Activated gamma-delta T cell (primary cell): ENCODE results near the gene CHST11.
"Not testable (repeated sequence)": the region's sequence is repeated elsewhere in the genome, so short reads cannot be mapped to it uniquely, and the experiment has no call there.

ENCODE experiments used
- DNase-seq: peaks from one replicate; lab custom pipeline; 2025; lab: John Stamatoyannopoulos, UW

The CHST11 gene

DNA sequence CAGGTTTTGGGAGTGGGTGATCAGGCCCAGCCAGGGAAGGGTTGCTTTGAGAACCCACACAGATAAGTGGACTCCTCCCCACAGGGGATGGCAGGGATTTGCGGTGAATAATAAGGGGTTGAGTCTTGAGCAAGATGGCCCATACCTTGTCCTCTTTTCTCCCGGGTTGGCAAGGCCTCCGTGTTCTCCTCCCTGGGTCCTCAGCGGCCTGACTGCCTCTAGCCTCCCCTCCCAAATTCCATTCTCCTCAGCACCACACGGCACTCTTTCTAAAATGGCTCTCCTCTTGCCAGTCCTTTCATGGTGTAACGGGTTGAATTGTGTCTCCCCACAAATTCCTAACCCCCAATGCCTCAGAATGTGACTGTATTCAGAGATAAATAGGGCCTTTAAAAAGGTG, 70.0 kb downstream of the CHST11 start:
- no peak for DNase-seq

DNA sequence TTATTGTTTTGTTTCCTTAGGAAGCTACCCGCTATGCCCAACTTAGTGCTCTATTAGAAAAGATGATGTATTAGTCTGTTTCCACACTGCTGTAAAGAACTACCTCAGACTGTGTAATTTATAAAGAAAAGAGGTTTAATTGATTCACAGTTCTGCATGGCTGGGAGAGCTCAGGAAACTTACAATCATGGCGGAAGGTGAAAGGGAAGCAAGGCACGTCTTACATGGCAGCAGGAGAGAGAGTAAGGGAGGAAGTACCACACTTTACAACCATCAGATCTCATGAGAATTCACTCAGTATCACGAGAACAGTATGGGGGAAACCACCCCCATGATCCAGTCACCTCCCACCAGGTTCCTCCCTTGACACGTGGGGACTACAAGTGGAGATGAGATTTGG, 70.9 kb downstream of the CHST11 start:
- DNase-seq, result not testable (repeated sequence)

GRCh38 chr12:104529130-104529874, 72.6 kb downstream of the CHST11 start:
- no peak for DNase-seq

- DNase-seq, result no peak
Measured at GRCh38 chr12:104532636-104533035, 75.9 kb downstream of the CHST11 start.

DNA sequence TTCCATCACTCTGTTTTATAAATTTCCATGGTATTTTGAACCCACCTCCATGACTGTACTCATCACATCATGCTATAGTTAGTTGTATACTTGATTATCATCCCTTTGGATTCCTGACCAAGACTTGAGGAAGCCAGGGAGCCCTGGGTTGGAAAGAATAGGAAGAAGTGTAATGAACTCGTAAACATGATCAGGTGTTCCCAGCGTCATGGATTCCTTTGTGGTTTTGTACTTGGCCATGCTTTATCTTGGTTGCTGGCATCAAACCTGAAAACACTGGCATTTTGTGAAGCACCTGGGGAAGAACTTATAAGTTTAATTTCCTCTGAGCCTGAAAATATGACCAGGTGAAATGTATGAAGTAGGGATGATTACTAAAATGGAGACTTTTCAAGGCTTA, 76.4 kb downstream of the CHST11 start:
- DNase-seq, result no peak

- DNase-seq, result no peak
Measured at GRCh38 chr12:104534162-104534856, 77.6 kb downstream of the CHST11 start.

- DNase-seq, result no peak
Measured at GRCh38 chr12:104534857-104535248, 78.1 kb downstream of the CHST11 start.

GRCh38 chr12:104535369-104535768, 78.6 kb downstream of the CHST11 start:
- no peak for DNase-seq

- DNase-seq, result no peak
Measured at GRCh38 chr12:104536841-104537240, 80.1 kb downstream of the CHST11 start.

- no peak for DNase-seq
Measured at GRCh38 chr12:104538056-104538455, 81.3 kb downstream of the CHST11 start.

- DNase-seq, result no peak
Measured at GRCh38 chr12:104538891-104539462, 82.2 kb downstream of the CHST11 start.

GRCh38 chr12:104544836-104545235, 88.1 kb downstream of the CHST11 start:
- no peak for DNase-seq

- no peak for DNase-seq
Measured at GRCh38 chr12:104546575-104546974, 89.8 kb downstream of the CHST11 start.

- DNase-seq, result no peak
Measured at GRCh38 chr12:104547235-104547634, 90.5 kb downstream of the CHST11 start.

- DNase-seq, result no peak
Measured at GRCh38 chr12:104549815-104550480, 93.2 kb downstream of the CHST11 start.

DNA sequence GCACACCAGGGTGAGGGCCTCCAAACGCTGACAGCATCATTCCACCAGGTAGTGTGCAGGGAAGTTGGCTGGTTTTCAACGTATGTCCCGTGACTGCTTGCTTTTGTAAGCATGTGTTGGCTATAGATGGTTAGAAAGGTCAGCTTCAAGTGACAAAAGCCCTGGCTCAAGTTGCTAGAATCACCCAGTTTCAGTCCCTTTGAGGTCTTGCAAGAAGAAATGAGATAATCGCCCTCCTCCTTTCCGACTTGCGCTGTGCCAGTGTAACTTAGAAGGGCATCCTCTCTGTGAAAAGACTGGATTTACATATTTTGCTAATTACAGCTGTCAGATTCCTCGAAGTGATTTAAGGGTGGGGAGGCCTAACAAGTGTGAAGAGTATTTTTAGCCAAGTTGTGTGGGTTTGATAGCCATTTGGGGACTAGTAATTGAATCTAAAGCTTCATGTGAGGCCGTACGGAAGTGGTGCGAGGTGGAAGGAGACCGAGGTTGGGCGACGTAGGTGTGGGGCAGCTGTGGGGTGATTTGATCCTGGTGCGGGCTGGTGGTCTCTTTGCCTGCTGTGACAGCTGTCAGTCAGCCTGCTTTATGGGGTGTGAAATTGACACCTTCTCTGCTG, 94.7 kb downstream of the CHST11 start:
- no peak for DNase-seq

DNA sequence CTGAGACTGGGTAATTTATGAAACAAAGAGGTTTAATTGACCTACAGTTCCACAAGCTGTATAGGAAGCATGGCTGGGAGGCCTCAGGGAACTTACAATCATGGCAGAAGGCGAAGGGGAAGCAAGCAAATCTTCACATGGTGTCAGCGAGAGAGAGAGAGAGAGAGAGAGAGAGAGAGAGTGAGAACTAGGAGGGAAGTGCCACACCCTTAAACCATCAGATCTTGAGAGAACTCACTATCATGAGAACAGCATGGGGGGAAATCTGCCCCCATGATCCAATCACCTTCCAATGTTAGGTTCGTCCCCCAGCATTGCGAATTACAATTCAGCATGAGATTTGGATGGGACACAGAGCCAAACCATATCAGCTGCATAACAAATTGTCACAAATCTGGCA, 96.7 kb downstream of the CHST11 start:
- DNase-seq, result no peak

- no peak for DNase-seq
Measured at GRCh38 chr12:104555648-104556047, 98.9 kb downstream of the CHST11 start.

GRCh38 chr12:104557488-104558195, 100.9 kb downstream of the CHST11 start:
- no peak for DNase-seq

DNA sequence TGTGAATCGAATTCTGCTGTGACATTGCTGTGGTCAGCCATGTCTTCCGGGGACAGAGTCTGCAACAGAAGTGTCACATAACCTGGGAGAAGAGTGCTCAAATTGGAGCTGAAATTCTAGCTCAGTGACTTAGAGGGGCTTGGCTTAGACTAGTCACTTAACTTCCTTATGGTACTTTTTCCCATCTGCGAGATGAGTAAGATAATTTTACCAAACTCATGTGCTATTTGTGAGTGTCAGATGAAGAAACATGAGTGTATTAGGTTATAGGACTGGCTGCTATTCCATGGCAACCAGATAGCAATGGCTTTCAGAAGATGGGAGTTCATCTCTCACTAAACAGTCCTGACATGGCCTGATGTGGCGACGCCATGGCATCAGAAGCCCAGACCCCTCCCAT, 104.1 kb downstream of the CHST11 start:
- DNase-seq, result no peak

DNA sequence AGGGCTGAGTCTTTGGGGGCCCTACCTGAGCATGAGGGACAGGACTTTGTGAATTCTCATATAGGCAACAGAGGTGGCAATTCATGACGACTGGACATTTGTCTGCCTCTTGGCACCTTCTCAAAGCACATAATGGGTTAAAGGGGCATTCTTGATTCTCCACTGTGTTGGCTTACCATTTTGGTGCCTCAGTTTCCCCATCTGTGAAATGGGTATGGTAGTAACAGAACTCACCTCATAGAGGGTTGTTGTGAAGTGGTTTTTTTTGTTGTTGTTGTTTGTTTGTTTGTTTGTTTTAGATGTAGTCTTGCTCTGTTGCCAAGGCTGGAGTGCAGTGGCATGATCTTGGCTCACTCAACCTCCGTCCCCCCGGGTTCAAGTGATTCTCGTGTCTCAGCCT, 106.0 kb downstream of the CHST11 start:
- DNase-seq, result no peak

- DNase-seq, result not testable (repeated sequence)
Measured at GRCh38 chr12:104564662-104565061, 107.9 kb downstream of the CHST11 start.
